ENCODE measurements around the gene NADSYN1.

NADSYN1 gene

GRCh38 chr11:71466358-71466757, 13.4 kb downstream of the NADSYN1 start:
- no peak for DNase-seq
- in situ Hi-C loops (cut with MboI; ENCODE audit: low pct_unique_long_range_greater_than_20kb, low sequenced_read_pairs) = no loop called here

GRCh38 chr11:71467164-71467563, 14.2 kb downstream of the NADSYN1 start:
- in situ Hi-C loops (cut with MboI; ENCODE audit: low pct_unique_long_range_greater_than_20kb, low sequenced_read_pairs) = no loop called here

GRCh38 chr11:71470946-71471345, 17.9 kb downstream of the NADSYN1 start:
- in situ Hi-C loops (cut with MboI; ENCODE audit: low pct_unique_long_range_greater_than_20kb, low sequenced_read_pairs) = no loop called here
- DNase-seq = no peak

More at GRCh38 chr11:71467164-71467563, 14.2 kb downstream of the NADSYN1 start:
- DNase-seq = no peak

GRCh38 chr11:71472357-71472885, 19.4 kb downstream of the NADSYN1 start:
- in situ Hi-C loops (cut with MboI; ENCODE audit: low pct_unique_long_range_greater_than_20kb, low sequenced_read_pairs) = no loop called here

GRCh38 chr11:71472941-71473792, 20.2 kb downstream of the NADSYN1 start:
- in situ Hi-C loops (cut with MboI; ENCODE audit: low pct_unique_long_range_greater_than_20kb, low sequenced_read_pairs) = no loop called here
- no peak for DNase-seq

More at GRCh38 chr11:71472357-71472885, 19.4 kb downstream of the NADSYN1 start:
- no peak for DNase-seq

- in situ Hi-C loops (cut with MboI; ENCODE audit: low pct_unique_long_range_greater_than_20kb, low sequenced_read_pairs) = no loop called here
- DNase-seq = no peak
Measured at GRCh38 chr11:71473793-71474080, 20.7 kb downstream of the NADSYN1 start.

- in situ Hi-C loops (cut with MboI; ENCODE audit: low pct_unique_long_range_greater_than_20kb, low sequenced_read_pairs) = no loop called here
- no peak for DNase-seq
Measured at GRCh38 chr11:71474141-71474770, 21.3 kb downstream of the NADSYN1 start.

GRCh38 chr11:71474771-71475483, 21.9 kb downstream of the NADSYN1 start:
- in situ Hi-C loops (cut with MboI; ENCODE audit: low pct_unique_long_range_greater_than_20kb, low sequenced_read_pairs) = no loop called here
- DNase-seq = no peak

GRCh38 chr11:71476031-71476430, 23.0 kb downstream of the NADSYN1 start:
- DNase-seq = no peak
- in situ Hi-C loops (cut with MboI; ENCODE audit: low pct_unique_long_range_greater_than_20kb, low sequenced_read_pairs) = no loop called here

- no peak for DNase-seq
- in situ Hi-C loops (cut with MboI; ENCODE audit: low pct_unique_long_range_greater_than_20kb, low sequenced_read_pairs) = no loop called here
Measured at GRCh38 chr11:71476926-71477640, 24.1 kb downstream of the NADSYN1 start.

GRCh38 chr11:71477641-71478527, 24.9 kb downstream of the NADSYN1 start:
- in situ Hi-C loops (cut with MboI; ENCODE audit: low pct_unique_long_range_greater_than_20kb, low sequenced_read_pairs) = no loop called here
- DNase-seq = no peak

- DNase-seq = no peak
- in situ Hi-C loops (cut with MboI; ENCODE audit: low pct_unique_long_range_greater_than_20kb, low sequenced_read_pairs) = no loop called here
Measured at GRCh38 chr11:71478528-71478840, 25.5 kb downstream of the NADSYN1 start.

GRCh38 chr11:71481101-71481960, 28.3 kb downstream of the NADSYN1 start:
- in situ Hi-C loops (cut with MboI; ENCODE audit: low pct_unique_long_range_greater_than_20kb, low sequenced_read_pairs) = no loop called here
- DNase-seq = no peak

- DNase-seq = no peak
- in situ Hi-C loops (cut with MboI; ENCODE audit: low pct_unique_long_range_greater_than_20kb, low sequenced_read_pairs) = no loop called here
Measured at GRCh38 chr11:71482216-71482615, 29.2 kb downstream of the NADSYN1 start.

GRCh38 chr11:71482746-71483364, 29.9 kb downstream of the NADSYN1 start:
- no peak for DNase-seq
- in situ Hi-C loops (cut with MboI; ENCODE audit: low pct_unique_long_range_greater_than_20kb, low sequenced_read_pairs) = no loop called here

GRCh38 chr11:71483692-71484091, 30.7 kb downstream of the NADSYN1 start:
- no peak for DNase-seq
- in situ Hi-C loops (cut with MboI; ENCODE audit: low pct_unique_long_range_greater_than_20kb, low sequenced_read_pairs) = no loop called here
